ENCODE data around the gene RDH8. TPM values are rescaled to one million over a fixed set of nuclear protein-coding genes. Genes with fewer than 3 reads are reported as not detected.

RDH8 gene
- total RNA-seq, 1 donor from 2014 or later: not detected

DNA sequence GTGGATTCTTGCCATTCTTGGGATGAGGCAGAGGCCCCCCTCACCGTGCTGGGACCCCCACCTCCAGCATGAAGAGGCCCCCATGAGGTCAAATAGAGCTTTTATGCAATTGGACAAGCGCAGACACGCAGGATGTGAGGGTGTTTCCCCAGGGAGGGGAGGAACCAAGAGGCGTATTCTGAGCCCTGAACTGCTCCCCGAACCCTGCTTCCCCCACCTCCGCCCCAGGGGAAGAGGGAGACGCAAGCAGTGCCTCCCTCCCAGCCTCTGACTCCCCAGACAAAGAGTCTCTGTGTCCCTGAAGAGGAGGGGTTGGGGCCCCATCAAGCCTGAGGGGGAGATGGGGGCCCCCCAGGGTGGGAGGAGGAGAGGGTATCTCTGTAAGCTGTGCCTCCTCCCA lies 1.3 kb upstream of the RDH8 start:
- no peak overlapping the region for H3K27ac Mint-ChIP-seq
- Histone ChIP-seq H3K36me3 (no peaks in the 10 kb centered on the region), H3K9ac (no peak overlapping the region), H2AFZ (replicated peaks) (no peak overlapping the region), H4K20me1 (ENCODE audit: low read depth) (peaks cover 22% of the 10 kb centered on the region), H3F3A (ENCODE audit: low read depth) (no peaks in the 10 kb centered on the region), H3K9me3 (ENCODE audit: low read depth) (no peaks in the 10 kb centered on the region), H3K27me3 (peaks cover 74% of the 10 kb centered on the region), H3K4me3 (no peak overlapping the region), H3K4me1 (no peaks in the 10 kb centered on the region), H3K27ac (no peak overlapping the region), H3K4me2 (no peak overlapping the region), H3K79me2 (ENCODE audit: low read depth) (no peaks in the 10 kb centered on the region)
- H3K4me3 Mint-ChIP-seq: no peak overlapping the region
- TF ChIP-seq EZH2 (IDR thresholded peaks at IDR 0.05) (no peak), EZH2phosphoT487 (IDR thresholded peaks at IDR 0.05) (no peak)
- TF ChIP-seq, protein P1, sequence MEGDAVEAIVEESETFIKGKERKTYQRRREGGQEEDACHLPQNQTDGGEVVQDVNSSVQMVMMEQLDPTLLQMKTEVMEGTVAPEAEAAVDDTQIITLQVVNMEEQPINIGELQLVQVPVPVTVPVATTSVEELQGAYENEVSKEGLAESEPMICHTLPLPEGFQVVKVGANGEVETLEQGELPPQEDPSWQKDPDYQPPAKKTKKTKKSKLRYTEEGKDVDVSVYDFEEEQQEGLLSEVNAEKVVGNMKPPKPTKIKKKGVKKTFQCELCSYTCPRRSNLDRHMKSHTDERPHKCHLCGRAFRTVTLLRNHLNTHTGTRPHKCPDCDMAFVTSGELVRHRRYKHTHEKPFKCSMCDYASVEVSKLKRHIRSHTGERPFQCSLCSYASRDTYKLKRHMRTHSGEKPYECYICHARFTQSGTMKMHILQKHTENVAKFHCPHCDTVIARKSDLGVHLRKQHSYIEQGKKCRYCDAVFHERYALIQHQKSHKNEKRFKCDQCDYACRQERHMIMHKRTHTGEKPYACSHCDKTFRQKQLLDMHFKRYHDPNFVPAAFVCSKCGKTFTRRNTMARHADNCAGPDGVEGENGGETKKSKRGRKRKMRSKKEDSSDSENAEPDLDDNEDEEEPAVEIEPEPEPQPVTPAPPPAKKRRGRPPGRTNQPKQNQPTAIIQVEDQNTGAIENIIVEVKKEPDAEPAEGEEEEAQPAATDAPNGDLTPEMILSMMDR (IDR thresholded peaks at IDR 0.05): no peak
- peaks cover 26% of the 10 kb centered on the region for H3K4me1 Mint-ChIP-seq
- DNase-seq (ENCODE audit: low spot score): no peak
- H3K36me3 Mint-ChIP-seq: no peaks in the 10 kb centered on the region
- peaks cover 7% of the 10 kb centered on the region for H3K9me3 Mint-ChIP-seq
- peaks cover 36% of the 10 kb centered on the region for H3K27me3 Mint-ChIP-seq (ENCODE audit: insufficient read depth, low read depth)

DNA sequence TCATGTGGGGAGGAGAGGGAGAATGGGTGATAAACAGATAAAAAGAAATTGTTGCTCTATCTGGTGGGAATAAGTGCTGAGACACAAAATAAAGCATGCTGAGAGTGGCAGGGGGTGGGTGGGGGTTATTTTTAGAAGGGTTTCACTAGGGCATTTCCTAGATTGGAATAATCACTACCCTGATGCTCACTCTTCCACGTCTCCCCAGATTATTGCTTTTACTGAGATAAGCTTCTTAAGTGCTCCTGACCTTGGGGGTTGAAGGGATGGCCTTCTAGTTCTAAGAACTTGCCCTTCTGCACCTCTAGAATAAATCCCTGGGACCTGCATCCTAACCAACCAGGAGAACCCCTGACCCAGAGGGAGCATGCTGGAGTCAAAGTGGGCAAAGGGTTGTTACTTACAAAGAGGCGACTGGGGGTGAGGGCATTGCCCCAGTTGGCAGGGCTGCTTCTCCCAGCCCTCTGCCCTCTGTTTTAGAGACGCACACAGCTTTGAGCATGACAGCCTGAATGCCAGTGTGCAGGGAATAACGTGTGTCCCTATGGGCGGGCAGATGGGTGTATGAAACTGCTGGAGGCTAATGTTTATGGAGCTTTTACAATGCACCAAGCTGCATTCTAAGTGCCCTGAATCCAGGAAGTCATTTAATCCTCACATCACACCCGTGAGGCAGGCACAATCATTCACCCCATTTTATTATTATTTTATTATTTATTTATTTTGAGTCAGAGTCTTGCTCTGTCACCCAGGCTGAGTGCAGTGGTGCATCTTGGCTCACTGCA lies 743 bp downstream of the RDH8 start:
- Mint-ChIP-seq H3K36me3 (no peaks in the 10 kb centered on the region), H3K27ac (no peak overlapping the region), H3K9me3 (peaks cover 6% of the 10 kb centered on the region), H3K27me3 (ENCODE audit: insufficient read depth, low read depth) (peaks cover 31% of the 10 kb centered on the region), H3K4me3 (no peak overlapping the region), H3K4me1 (peaks cover 11% of the 10 kb centered on the region)
- no peaks in the 10 kb centered on the region for H3K4me1 ChIP-seq
- no peak overlapping the region for H3K27ac ChIP-seq
- H3K4me2 ChIP-seq: no peak overlapping the region
- H3F3A ChIP-seq (ENCODE audit: low read depth): no peaks in the 10 kb centered on the region
- peaks cover 56% of the 10 kb centered on the region for H3K27me3 ChIP-seq
- H3K4me3 ChIP-seq: no peak overlapping the region
- H4K20me1 ChIP-seq (ENCODE audit: low read depth): peaks cover 14% of the 10 kb centered on the region
- TF ChIP-seq EZH2 (IDR thresholded peaks at IDR 0.05) (no peak), EZH2phosphoT487 (IDR thresholded peaks at IDR 0.05) (no peak)
- TF ChIP-seq, protein P1 (IDR thresholded peaks at IDR 0.05): no peak
- no peaks in the 10 kb centered on the region for H3K79me2 ChIP-seq (ENCODE audit: low read depth)
- no peak overlapping the region for H3K9ac ChIP-seq
- no peak overlapping the region for H2AFZ ChIP-seq (replicated peaks)
- no peaks in the 10 kb centered on the region for H3K36me3 ChIP-seq
- H3K9me3 ChIP-seq (ENCODE audit: low read depth): no peaks in the 10 kb centered on the region
- no peak for DNase-seq (ENCODE audit: low spot score)

DNA sequence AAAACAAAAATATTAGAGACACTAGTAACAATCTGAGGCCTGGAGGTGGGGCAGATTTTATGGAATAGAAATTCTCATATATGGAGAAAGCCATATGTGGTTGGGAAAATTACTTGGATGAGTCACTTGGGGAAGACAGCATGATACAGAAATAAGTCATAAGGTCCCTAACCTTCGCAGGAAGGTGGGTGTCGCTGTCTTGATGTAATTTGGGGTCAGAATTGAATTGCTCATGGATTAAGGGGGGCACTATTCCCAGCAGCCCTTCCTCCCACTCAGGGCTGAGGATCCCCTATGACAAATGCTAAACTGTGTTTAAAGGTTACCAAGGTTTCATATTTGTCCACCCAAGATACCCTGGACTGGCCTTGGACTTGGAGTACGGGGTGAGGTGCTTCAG lies 5.0 kb downstream of the RDH8 start:
- Mint-ChIP-seq H3K4me3 (no peak overlapping the region), H3K36me3 (no peaks in the 10 kb centered on the region), H3K27me3 (ENCODE audit: insufficient read depth, low read depth) (peaks cover 19% of the 10 kb centered on the region), H3K4me1 (no peaks in the 10 kb centered on the region), H3K9me3 (no peaks in the 10 kb centered on the region), H3K27ac (no peak overlapping the region)
- Histone ChIP-seq H3K27ac (no peak overlapping the region), H3K4me3 (no peak overlapping the region), H3F3A (ENCODE audit: low read depth) (no peaks in the 10 kb centered on the region), H4K20me1 (ENCODE audit: low read depth) (no peaks in the 10 kb centered on the region), H3K9ac (no peak overlapping the region), H3K4me1 (no peaks in the 10 kb centered on the region), H3K27me3 (peaks cover 14% of the 10 kb centered on the region), H3K36me3 (no peaks in the 10 kb centered on the region), H3K9me3 (ENCODE audit: low read depth) (no peaks in the 10 kb centered on the region), H3K4me2 (no peak overlapping the region), H2AFZ (replicated peaks) (no peak overlapping the region), H3K79me2 (ENCODE audit: low read depth) (no peaks in the 10 kb centered on the region)
- no peak for TF ChIP-seq EZH2 (IDR thresholded peaks at IDR 0.05)
- TF ChIP-seq EZH2phosphoT487 (IDR thresholded peaks at IDR 0.05): no peak
- TF ChIP-seq, protein P1 (IDR thresholded peaks at IDR 0.05): no peak
- DNase-seq (ENCODE audit: low spot score): no peak
